ENCODE results near the gene IRAK2. TPM values are rescaled to one million over a fixed set of nuclear protein-coding genes. Genes with fewer than 3 reads are reported as not detected.
A peak's percentile ranks its signal among the peaks of the same experiment; 100 is the strongest.

Gene IRAK2
- total RNA-seq, 2 experiments from 2014 or later = 5.1 to 5.2 TPM

GRCh38 chr3:10240799-10241198 lies 76.1 kb downstream of the IRAK2 start:
- POLR2A ChIA-PET = interaction anchor here (1.2 to 1.5 kb wide), 2 partner anchors 10 to 12 kb away, joined by 3 to 4 read pairs; no protein-coding TSS in a partner anchor
- Mint-ChIP-seq H3K4me3 (no peak overlapping the region), H3K27me3 (no peaks in the 10 kb centered on the region), H3K9me3 (peaks cover 23% of the 10 kb centered on the region), H3K36me3 (ENCODE audit: low read depth) (peaks cover 57% of the 10 kb centered on the region), H3K4me1 (peaks cover 61% of the 10 kb centered on the region), H3K27ac (peak overlapping the region; percentile 61)
- no peak for DNase-seq
- CTCF ChIA-PET = interaction anchor here (0.6 to 1.1 kb wide), 2 partner anchors 9 to 112 kb away, joined by 3 read pairs; no protein-coding TSS in a partner anchor

- Mint-ChIP-seq H3K27ac (peak overlapping the region; percentile 95), H3K4me1 (peaks cover 62% of the 10 kb centered on the region), H3K4me3 (peak overlapping the region; percentile 39), H3K36me3 (ENCODE audit: low read depth) (peaks cover 50% of the 10 kb centered on the region), H3K9me3 (peaks cover 23% of the 10 kb centered on the region), H3K27me3 (no peaks in the 10 kb centered on the region)
- ChIA-PET CTCF (interaction anchor here (0.9 to 2.6 kb wide), 8 partner anchors 14 to 310 kb away, joined by 3 to 12 read pairs (median 4); partner anchors contain the start of gene SEC13), POLR2A (interaction anchor here (0.9 to 1.8 kb wide), 18 partner anchors 8 to 296 kb away, joined by 3 to 14 read pairs (median 4); partner anchors contain the start of genes FANCD2 and VHL)
- DNase-seq = peak; percentile 89
These were observed 77.7 kb downstream of the IRAK2 start for GRCh38 chr3:10242182-10243065.

- Mint-ChIP-seq H3K9me3 (peaks cover 26% of the 10 kb centered on the region), H3K4me1 (peaks cover 55% of the 10 kb centered on the region), H3K27me3 (no peaks in the 10 kb centered on the region), H3K36me3 (ENCODE audit: low read depth) (peaks cover 47% of the 10 kb centered on the region), H3K4me3 (no peak overlapping the region), H3K27ac (no peak overlapping the region)
- no peak for DNase-seq
- CTCF ChIA-PET = interaction anchor here (1.0 to 2.6 kb wide), 2 partner anchors 20 to 57 kb away, joined by 3 to 12 read pairs; no protein-coding TSS in a partner anchor
- POLR2A ChIA-PET = interaction anchor here (1.0 kb wide), 1 partner anchor 46 kb away, joined by 3 read pairs; no protein-coding TSS in a partner anchor
These were observed 79.3 kb downstream of the IRAK2 start for GRCh38 chr3:10244009-10244408.

- Mint-ChIP-seq H3K4me3 (no peak overlapping the region), H3K4me1 (peaks cover 56% of the 10 kb centered on the region), H3K36me3 (ENCODE audit: low read depth) (peaks cover 50% of the 10 kb centered on the region), H3K27ac (no peak overlapping the region), H3K27me3 (no peaks in the 10 kb centered on the region), H3K9me3 (peaks cover 26% of the 10 kb centered on the region)
- CTCF ChIA-PET = no interaction called here
- POLR2A ChIA-PET = interaction anchor here (0.7 kb wide), 1 partner anchor 179 kb away, joined by 3 read pairs; no protein-coding TSS in a partner anchor
- no peak for DNase-seq
These were observed 80.5 kb downstream of the IRAK2 start for GRCh38 chr3:10245081-10245712.

- H3K27me3 Mint-ChIP-seq = no peaks in the 10 kb centered on the region
- H3K4me1 Mint-ChIP-seq = peaks cover 56% of the 10 kb centered on the region
- H3K27ac Mint-ChIP-seq = peak overlapping the region; percentile 92
- H3K4me3 Mint-ChIP-seq = peak overlapping the region; percentile 69
- ChIA-PET CTCF (interaction anchor here (0.6 to 3.8 kb wide), 13 partner anchors 9 to 623 kb away, joined by 3 to 27 read pairs (median 4); partner anchors contain the start of gene BRK1), POLR2A (interaction anchor here (0.7 to 3.6 kb wide), 22 partner anchors 9 to 222 kb away, joined by 3 to 22 read pairs (median 5); partner anchors contain the start of genes FANCD2, SEC13 and VHL)
- peaks cover 26% of the 10 kb centered on the region for H3K9me3 Mint-ChIP-seq
- DNase-seq = no peak
- H3K36me3 Mint-ChIP-seq (ENCODE audit: low read depth) = peaks cover 67% of the 10 kb centered on the region
These were observed 83.0 kb downstream of the IRAK2 start for GRCh38 chr3:10247679-10248183.

GRCh38 chr3:10248184-10248983 lies 83.7 kb downstream of the IRAK2 start, which contains the start of gene TATDN2:
Gene TATDN2, plus strand, starts transcription at chr3:10248459. Its CDS starts 742 bp downstream, at chr3:10249201.
- peaks cover 69% of the 10 kb centered on the region for H3K36me3 Mint-ChIP-seq (ENCODE audit: low read depth)
- peaks cover 26% of the 10 kb centered on the region for H3K9me3 Mint-ChIP-seq

GRCh38 chr3:10248984-10249748 lies 84.4 kb downstream of the IRAK2 start:
- H3K4me1 Mint-ChIP-seq = peaks cover 58% of the 10 kb centered on the region
- peaks cover 70% of the 10 kb centered on the region for H3K36me3 Mint-ChIP-seq (ENCODE audit: low read depth)
- no peaks in the 10 kb centered on the region for H3K27me3 Mint-ChIP-seq
- peak overlapping the region; percentile 98 for H3K4me3 Mint-ChIP-seq
- peaks cover 21% of the 10 kb centered on the region for H3K9me3 Mint-ChIP-seq
- peak; percentile 66 for DNase-seq
- H3K27ac Mint-ChIP-seq = peak overlapping the region; percentile 88
- CTCF ChIA-PET = interaction anchor here (0.6 to 3.8 kb wide), 5 partner anchors 11 to 134 kb away, joined by 3 to 27 read pairs (median 7); no protein-coding TSS in a partner anchor
- POLR2A ChIA-PET = interaction anchor here (0.9 to 3.6 kb wide), 21 partner anchors 7 to 262 kb away, joined by 3 to 22 read pairs (median 5); partner anchors contain the start of genes EMC3, FANCD2 and VHL

More at GRCh38 chr3:10248184-10248983, 83.7 kb downstream of the IRAK2 start, which contains the start of gene TATDN2:
- Mint-ChIP-seq H3K4me3 (peak within 1 kb of the TSS; percentile 98), H3K27ac (peak within 1 kb of the TSS; percentile 92), H3K27me3 (no peaks in the 10 kb centered on the region), H3K4me1 (peaks cover 55% of the 10 kb centered on the region)
- ChIA-PET POLR2A (interaction anchor here (0.7 to 3.6 kb wide), 23 partner anchors 10 to 262 kb away, joined by 3 to 22 read pairs (median 5); partner anchors contain the start of genes EMC3, FANCD2, SEC13 and VHL), CTCF (interaction anchor here (0.6 to 3.8 kb wide), 12 partner anchors 10 to 315 kb away, joined by 3 to 27 read pairs (median 4); partner anchors contain the start of gene BRK1)
- DNase-seq = peak; percentile 96

GRCh38 chr3:10249833-10250232 lies 85.1 kb downstream of the IRAK2 start:
- CTCF ChIA-PET = interaction anchor here (0.6 to 3.8 kb wide), 3 partner anchors 13 to 135 kb away, joined by 3 to 27 read pairs (median 3); partner anchors contain the start of gene IRAK2
- peaks cover 70% of the 10 kb centered on the region for H3K36me3 Mint-ChIP-seq (ENCODE audit: low read depth)
- H3K27ac Mint-ChIP-seq = peak overlapping the region; percentile 88
- H3K27me3 Mint-ChIP-seq = no peaks in the 10 kb centered on the region
- peaks cover 15% of the 10 kb centered on the region for H3K9me3 Mint-ChIP-seq
- peak overlapping the region; percentile 98 for H3K4me3 Mint-ChIP-seq
- no peak for DNase-seq
- POLR2A ChIA-PET = interaction anchor here (1.0 to 3.6 kb wide), 10 partner anchors 7 to 135 kb away, joined by 3 to 22 read pairs (median 8); no protein-coding TSS in a partner anchor
- H3K4me1 Mint-ChIP-seq = peaks cover 65% of the 10 kb centered on the region

GRCh38 chr3:10251006-10251405 lies 86.3 kb downstream of the IRAK2 start:
- peaks cover 72% of the 10 kb centered on the region for H3K36me3 Mint-ChIP-seq (ENCODE audit: low read depth)
- no peaks in the 10 kb centered on the region for H3K27me3 Mint-ChIP-seq
- peak overlapping the region; percentile 88 for H3K27ac Mint-ChIP-seq
- CTCF ChIA-PET = interaction anchor here (0.5 to 3.8 kb wide), 4 partner anchors 12 to 86 kb away, joined by 3 to 27 read pairs (median 3); partner anchors contain the start of gene IRAK2
- H3K4me3 Mint-ChIP-seq = peak overlapping the region; percentile 98
- H3K9me3 Mint-ChIP-seq = peaks cover 6% of the 10 kb centered on the region
- DNase-seq = no peak
- peaks cover 75% of the 10 kb centered on the region for H3K4me1 Mint-ChIP-seq
- POLR2A ChIA-PET = interaction anchor here (1.1 to 2.4 kb wide), 4 partner anchors 9 to 136 kb away, joined by 3 to 8 read pairs (median 6); no protein-coding TSS in a partner anchor

- no peak for DNase-seq
- Mint-ChIP-seq H3K27me3 (no peaks in the 10 kb centered on the region), H3K4me3 (no peak overlapping the region), H3K36me3 (ENCODE audit: low read depth) (peaks cover 82% of the 10 kb centered on the region), H3K4me1 (peaks cover 74% of the 10 kb centered on the region), H3K27ac (no peak overlapping the region), H3K9me3 (no peaks in the 10 kb centered on the region)
- POLR2A ChIA-PET = interaction anchor here (0.9 to 2.3 kb wide), 5 partner anchors 10 to 267 kb away, joined by 3 to 12 read pairs (median 3); partner anchors contain the start of genes EMC3 and VHL
- CTCF ChIA-PET = interaction anchor here (1.1 to 2.1 kb wide), 2 partner anchors 10 to 320 kb away, joined by 3 to 9 read pairs; partner anchors contain the start of gene CRELD1
These were observed 89.0 kb downstream of the IRAK2 start for GRCh38 chr3:10253731-10254130.
